ENCODE data around the gene INPP4B.

INPP4B gene

DNA sequence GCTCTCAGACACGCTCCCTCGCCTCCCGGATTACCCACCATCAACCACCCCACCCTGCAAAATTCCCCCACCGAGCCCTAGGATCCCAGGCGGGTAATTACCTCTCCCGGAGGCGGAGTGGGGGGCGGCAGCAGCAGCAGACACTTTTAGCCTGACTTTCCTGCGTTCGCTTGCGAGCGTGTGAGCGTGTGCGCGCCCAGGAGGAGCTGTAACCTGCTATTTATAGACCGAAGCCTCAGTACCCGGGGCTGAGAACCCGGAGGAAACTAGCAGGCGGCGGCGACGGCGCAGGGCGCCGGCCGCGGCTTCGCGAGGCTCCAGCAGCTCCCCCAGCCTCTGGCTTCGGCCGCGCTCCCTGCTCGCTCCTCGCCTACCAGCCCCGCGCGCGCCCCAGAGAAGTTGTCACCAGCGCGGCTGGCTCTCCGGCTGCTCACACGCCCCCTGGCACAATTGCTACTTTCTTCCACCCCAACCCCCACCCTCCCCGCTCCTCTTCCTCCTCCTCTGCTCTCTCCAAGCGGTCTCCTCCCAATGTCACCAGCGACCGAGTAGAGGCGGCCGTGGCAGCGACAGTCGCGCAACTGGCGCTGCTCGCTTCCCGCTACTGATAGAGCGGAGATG lies at the start of gene INPP4B:
Gene INPP4B (minus strand): TSS at position 194 of the 621 bp plus-strand sequence.
- in situ Hi-C loops (cut with HindIII; ENCODE audit: low sequenced_read_pairs): no loop called here

DNA sequence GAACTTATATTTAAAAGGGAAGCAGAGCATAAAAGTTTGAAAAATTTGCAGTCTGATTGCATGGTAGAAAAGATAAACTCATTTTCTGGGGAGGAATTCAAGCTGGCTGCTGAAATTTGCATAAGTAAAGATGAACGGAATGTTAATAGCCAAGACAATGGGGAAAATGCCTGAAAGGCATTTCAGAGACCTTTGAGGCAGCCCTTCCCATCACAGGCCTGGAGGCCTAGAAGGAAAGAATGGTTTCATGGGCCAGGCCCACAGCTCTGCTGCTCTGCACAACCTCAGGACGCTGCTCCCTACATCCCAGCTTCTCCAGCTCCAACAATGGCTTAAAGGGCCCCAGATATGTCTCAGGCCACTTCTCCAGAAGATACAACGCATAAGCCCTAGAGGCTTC lies 46.9 kb upstream of the INPP4B start:
- in situ Hi-C loops (cut with HindIII; ENCODE audit: low sequenced_read_pairs): no loop called here

DNA sequence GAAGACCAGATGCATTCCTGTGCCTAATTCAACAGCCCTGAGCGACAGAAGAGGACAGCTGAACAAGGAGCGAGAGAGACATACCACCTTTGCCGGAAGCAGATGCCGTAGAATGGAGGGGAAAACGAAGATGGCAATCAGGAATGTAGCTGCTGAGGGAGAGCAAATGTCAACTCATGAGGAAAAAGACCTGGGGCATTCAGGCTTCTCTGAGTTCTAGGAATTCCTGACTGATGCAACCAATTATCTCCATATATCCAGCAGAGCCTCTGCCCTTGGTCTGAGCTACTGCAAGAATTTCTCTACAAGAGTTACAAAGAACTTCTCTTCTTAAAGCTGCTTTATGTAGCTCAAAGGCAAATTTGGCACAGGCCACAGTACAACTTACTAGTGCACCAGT lies 40.5 kb upstream of the INPP4B start:
- in situ Hi-C loops (cut with HindIII; ENCODE audit: low sequenced_read_pairs): no loop called here

DNA sequence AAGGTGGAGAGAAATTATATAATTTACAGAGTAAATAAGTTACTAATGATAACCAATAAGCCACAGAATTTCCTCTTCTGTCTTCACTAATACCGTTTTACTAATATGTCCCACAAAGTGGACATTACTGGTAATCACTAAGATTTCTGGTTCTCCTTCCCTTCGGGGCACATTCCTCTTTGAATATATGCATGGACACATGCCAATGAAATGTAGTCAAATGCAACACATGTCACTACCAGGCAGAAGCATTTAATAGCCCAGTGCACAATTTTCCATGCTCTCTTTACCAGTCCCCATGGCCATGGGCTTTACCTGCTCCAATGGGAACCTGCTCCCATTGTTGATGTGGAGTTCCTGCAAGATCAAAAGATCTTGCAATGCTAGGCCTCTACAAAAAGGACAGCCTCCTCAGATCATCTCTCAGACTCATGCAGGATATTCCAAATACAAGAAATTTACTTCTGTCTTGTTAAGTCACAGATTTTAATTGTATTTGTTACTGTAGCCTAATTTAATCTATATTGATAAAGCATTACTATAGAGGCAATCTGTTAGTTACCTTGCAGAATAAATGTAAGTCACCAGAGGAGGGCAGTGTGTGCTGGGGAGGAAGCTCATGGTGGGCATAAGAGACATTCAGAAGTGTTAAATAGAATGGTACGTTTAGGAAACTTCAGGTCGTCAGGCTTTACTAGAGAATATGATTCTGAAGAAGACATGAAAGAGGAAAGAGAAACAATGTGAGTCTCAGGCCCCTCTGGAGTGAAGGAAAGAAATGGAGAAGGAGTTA lies 37.1 kb upstream of the INPP4B start:
- in situ Hi-C loops (cut with HindIII; ENCODE audit: low sequenced_read_pairs): no loop called here

DNA sequence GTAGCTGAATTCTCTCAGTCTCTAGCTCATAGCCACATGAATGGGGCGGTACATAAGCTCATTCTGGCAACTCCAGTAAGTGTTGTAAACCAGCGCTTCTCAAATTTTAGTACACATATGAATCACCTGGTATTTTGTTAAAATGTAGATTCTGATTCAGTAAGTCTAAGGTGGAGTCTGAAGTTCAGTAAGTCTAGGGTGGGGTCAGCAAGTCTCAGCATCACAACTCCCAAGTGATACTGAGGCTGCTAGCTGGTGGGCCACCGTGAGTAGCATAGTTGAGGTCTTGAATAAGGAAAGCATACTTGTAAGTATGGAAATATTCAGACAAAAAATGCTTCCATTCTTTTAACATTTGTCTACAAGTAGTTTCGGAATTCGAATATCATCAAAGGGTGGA lies 36.1 kb upstream of the INPP4B start:
- in situ Hi-C loops (cut with HindIII; ENCODE audit: low sequenced_read_pairs): no loop called here

DNA sequence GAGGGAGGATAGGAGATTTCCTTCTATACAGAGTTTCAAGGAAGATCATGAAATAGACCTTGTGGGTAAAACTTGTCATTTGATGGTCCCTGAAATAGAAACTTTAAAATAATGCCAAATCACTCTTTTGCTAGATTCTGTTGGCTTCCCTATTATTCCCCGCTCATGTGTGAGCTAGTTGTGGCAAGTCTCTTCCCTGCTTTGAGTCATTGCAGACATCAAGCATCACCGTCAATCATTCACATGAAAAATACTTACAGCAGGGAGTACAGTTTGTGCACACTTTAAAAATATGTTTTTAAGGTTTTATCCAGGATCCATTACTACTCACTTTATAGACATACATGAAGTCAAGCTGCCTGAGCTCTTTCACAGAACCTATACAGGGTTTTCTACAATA lies 35.2 kb upstream of the INPP4B start:
- in situ Hi-C loops (cut with HindIII; ENCODE audit: low sequenced_read_pairs): no loop called here

DNA sequence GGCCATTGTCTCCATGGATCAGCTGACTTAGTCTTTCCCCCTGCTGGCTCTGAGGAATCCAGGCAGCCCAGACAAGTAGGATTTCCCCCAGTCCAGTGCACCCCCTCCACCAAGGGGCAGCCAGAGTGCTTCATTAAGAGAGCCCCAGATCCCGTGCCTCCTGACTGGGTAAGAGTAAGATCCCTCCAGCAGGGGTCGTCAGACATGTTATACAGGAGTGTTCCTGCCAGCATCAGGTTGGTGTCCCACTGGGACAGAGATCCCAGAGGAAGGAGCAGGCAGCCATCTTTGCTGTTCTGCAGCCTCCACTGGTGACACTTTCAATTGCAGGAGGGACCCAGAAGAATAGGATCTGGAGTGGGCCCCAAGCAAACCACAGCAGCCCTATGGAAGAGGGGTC lies 29.0 kb upstream of the INPP4B start:
- in situ Hi-C loops (cut with HindIII; ENCODE audit: low sequenced_read_pairs): no loop called here

DNA sequence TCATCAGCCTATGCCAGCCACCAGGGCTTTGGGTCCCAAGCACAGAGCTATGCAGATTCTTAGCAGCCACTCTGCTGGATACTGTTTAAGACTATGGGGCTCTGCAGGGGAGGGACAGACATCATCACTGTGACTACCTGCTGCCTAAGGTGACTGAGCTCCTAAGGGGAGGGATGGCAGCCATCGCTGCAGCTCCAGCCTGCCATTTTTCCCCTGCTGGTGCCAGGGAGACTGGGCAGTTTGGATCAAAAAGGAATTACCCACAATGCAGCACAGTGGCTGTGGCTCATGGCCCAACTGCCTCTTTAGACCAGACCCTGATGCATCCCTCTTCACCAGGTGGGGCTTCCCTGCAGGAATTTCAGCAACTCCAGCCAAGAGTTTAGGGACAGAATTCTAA lies 28.6 kb upstream of the INPP4B start:
- in situ Hi-C loops (cut with HindIII; ENCODE audit: low sequenced_read_pairs): no loop called here

DNA sequence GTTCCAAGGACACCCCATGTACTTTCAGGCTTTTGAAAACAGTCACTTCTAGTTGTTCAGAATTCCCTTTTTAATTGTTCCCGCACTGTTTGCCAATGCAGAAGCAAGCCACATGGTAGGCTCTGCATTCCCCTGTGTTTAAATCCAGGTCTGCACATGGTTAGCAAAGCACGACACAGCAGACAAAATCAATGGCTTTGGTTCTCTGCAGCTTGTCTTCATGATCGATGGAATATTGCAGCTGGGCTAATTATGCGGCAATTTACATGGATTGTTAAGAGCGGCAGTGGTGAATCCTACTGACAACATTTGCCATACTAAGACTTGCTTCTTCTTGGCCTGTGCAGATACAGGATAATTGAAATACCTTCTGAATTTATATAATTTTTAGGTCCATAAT lies 20.6 kb upstream of the INPP4B start:
- in situ Hi-C loops (cut with HindIII; ENCODE audit: low sequenced_read_pairs): no loop called here

DNA sequence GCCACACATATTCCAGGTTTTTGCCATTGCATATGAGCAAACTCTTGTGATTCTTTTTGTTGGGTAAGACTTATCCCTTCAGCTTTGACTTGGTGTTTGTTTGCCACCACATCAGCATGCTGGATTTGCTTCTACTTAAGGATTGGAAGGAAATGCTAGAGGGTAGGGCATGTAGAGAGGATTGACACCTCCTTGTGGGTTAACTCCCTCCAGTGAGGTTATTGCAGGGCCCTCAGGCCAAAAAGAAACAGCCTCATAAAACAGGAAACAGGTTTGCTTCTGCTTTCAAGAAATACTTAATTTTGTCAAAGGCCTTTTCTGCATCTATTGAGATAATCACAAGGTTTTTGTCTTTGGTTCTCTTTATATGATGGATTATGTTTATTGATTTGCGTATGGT lies 15.2 kb upstream of the INPP4B start:
- in situ Hi-C loops (cut with HindIII; ENCODE audit: low sequenced_read_pairs): no loop called here

DNA sequence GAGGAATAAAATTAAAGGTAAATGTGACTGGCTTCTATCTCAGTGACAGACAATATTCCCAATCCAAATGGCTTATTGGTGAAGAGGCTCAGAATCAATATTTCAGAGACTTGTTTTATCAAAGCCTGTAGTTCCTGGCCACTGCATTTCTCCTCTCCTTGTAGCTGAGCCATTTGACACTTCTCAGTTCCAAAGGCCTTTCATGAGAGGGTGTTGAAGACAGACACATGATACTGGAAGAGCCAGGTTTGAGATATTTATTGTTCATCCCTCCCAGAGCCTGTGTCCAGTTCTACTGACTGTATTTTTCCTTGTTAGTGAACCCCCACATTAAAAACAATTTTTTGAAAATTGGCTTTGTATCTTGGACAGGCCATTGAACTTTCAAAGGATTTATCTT lies 12.9 kb upstream of the INPP4B start:
- in situ Hi-C loops (cut with HindIII; ENCODE audit: low sequenced_read_pairs): no loop called here

DNA sequence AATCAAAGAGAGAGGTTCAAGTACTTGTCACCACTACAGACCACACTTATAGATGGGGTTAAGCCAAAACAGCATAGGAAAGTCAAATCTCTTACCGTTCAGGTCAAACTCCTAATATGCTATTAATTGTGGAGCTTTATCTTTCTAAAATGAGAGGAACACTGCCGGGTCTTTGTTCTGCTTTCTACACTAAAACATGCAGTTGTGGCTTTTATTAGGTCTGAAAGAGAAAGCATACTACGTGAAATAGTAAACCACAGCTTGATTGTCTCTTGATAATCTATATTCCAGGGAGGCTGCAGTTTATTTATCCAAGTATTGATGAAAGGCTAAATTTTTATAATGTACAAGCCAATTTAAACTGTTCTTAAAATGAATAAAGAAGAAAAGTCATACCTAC lies 12.3 kb upstream of the INPP4B start:
- in situ Hi-C loops (cut with HindIII; ENCODE audit: low sequenced_read_pairs): no loop called here

DNA sequence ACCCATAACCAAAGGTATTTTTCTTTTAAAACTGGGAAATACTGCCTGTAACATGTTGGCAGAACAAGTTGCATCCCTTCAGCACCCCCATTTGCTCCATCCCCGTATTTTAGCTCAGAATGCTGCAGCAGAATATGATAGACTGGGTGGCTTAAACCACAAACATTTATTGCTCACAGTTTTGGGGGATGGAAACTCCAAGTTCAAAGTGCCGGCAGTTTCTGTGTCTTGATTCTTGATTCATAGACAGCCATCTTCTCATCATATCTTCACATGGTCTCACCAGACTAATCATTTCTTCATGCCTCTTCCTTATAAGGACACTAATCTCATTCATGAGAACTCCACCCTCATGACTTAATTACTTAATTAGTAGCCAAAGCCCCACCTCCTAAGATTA lies 10.5 kb upstream of the INPP4B start:
- in situ Hi-C loops (cut with HindIII; ENCODE audit: low sequenced_read_pairs): no loop called here

DNA sequence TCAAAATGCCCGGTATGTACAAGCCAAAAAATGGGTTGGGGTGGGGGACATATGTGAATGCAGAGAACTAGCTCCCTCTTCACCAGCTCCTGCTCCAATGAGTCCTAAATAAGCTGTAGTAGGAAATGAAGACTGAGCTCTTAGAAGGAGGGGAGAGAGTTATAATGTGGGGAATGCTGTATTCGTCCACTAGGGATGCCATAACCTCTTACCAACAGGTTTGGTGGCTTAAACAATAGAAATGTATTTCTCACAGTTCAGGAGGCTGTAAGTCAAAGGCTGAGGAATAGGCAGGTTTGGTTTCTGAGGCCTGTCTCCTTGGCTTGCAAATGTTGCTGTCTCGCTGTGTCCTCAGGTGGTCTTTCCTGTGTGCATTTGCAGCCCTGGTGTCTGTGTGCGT lies 4.4 kb upstream of the INPP4B start:
- in situ Hi-C loops (cut with HindIII; ENCODE audit: low sequenced_read_pairs): no loop called here

DNA sequence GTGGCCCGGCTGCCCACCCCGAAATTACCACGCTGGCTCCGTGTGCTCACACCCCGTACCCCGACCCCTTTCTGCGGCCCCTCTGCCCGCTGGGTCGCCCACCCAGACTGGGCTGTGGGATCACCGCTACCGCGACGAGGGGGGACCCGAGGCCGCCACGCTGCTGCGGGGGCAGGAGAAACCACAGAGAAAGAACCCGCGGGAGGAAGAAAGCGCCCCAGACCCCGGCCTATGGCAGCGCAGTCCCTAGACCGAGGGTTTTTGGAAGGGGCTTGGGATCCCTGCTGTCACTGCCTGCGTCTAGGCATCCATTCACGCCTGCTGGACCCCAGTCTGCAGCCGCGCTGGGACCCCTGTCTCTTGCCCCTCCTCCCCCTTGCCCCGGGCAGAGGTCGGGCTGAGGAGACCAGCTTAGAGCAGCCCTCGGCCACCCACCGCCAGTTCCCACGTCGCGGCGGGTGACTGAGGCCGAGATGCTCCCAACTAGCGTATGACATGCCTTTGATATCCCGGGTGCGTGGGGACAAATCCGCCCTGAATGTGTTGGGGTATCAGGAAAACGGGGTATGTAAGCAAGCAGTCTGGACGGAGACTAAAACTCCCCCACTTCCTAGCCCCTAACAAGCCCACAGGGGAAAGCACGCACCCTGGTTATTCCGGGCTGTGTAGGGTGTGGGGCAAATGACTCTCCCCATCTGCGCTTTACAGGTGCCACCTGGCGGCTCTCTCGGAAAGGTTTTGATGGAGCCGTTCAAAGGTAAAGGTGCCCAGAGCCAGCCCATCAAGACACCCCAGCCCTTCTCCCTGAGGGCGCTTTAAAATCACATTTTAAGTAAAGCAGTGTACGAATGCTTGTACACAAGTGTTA lies 862 bp upstream of the INPP4B start:
- in situ Hi-C loops (cut with HindIII; ENCODE audit: low sequenced_read_pairs): no loop called here

DNA sequence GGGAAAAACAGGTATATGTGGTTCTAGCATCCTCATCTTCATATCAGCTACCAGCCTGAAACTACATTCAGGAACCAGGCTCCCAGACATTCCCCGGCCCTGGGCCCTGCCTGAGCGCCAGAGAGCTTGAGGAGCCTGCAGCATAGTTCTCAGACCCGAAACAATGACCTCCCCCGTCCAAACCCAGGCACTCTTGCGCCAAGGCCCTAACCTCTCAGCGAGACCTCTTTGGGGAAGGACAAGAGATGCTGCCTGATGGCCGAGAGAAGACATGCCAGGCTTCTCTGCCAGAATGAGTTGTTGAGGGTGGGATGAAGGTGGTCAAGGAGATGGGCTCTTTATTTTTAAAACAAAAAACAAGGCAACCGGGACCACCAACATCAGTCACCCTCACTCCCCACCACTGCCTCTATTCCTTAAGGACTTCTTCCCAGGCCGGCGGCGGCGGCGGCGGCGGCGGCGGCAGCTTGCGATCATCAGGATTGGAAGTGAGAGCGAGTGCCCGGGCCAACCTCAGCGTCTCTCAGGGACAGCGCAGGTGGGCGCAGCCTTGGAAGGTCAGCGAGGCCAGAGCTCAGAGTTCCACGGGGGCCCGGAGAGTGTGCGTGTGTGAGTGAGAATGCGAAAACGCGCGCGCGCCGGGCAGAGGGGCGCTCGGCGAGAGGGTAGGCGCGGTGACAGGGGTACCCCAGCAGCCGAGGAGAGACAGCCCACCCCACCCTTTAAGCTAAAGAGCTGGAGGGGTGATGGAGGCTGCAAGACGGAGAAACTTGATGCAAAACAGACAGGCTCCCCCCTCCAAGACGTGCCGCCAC lies 601 bp downstream of the INPP4B start:
- in situ Hi-C loops (cut with HindIII; ENCODE audit: low sequenced_read_pairs): no loop called here

DNA sequence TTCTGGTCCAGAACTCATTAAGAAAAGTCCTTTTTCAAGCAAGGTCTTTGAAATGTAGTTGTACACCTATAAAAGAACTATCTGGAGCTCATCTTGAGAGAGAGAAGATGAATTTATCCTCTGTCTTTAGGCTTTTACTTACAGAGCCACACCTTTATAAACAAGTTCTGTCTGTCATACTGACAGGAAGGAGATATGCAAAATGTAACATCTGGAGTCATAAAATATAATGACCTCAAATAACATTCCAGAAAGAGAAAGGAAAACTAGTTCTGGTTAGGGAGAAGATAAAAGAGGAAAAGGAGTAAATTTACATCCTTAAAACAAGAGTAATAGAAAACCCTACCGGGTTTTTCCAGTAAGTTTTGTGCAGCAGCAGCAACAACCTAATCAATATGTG lies 1.3 kb downstream of the INPP4B start:
- in situ Hi-C loops (cut with HindIII; ENCODE audit: low sequenced_read_pairs): no loop called here

DNA sequence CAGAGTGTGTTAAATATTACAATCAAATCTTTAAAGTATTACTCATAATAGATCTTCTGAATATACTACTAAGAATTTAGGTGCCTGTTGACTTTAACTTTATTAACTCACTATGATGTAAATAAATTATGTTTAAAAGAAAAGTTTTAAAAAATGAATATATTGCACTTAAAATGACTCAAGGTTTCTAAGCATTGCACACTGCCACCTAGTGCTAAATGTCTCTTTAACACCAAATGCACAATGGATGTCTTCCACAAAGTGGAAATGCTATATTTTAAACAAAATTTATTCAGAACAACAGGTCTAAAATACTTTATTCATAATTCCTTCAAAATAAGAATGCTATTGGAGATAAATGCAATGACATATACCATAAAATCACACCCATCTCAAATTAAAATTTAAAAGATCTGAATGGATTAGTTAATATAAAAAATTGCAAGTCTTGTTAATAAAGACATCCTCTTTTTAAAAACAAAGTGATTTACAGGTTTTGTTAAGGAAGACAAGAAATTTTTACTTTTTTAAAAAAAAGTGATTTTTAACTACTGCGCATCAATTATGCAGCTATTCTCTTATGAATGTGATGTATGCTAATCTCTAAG lies 5.5 kb downstream of the INPP4B start:
- in situ Hi-C loops (cut with HindIII; ENCODE audit: low sequenced_read_pairs): no loop called here

DNA sequence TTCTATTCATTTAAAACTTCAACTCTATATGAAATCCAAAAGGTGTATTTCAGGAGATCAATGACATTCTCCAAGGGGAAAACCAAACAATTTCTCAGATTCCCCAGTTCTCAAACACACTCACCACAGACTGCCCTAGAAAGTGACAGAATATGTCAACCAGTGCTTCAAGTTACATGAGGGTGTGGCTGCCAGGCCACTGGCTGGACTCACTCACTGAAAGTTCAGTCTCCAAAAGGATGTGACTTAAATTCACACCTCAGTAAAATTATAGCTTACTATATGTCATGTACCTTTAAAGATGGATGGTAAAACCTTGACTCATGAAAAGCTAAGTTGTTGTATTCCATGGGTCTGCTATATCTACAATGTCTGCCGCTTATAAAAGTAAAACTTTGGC lies 7.3 kb downstream of the INPP4B start:
- in situ Hi-C loops (cut with HindIII; ENCODE audit: low sequenced_read_pairs): no loop called here

DNA sequence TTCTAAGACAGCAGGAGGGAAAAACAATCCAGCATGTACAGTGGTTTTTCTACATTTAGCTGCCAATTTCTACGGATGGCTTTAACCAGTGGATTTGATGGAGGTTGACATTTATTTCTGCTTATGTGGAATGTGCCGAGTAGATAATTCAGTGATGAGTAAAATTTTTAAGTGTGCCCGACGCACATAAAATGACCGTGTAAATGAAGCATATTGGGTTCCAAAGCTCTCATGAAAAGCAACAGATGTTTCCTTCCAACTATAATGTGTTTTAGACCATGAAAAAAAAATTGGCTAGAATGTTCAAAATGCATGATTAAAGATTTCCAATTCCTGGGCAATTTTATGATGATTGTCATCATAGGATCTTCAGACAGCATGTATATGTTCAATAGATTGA lies 14.1 kb downstream of the INPP4B start:
- in situ Hi-C loops (cut with HindIII; ENCODE audit: low sequenced_read_pairs): no loop called here
